SK-N-SH (cell line): Measurements from ENCODE around the gene COL4A5.

Experiments
- CHD2 ChIP-seq: fragments of 150-350 bp; IDR thresholded peaks from 2 replicates; pipeline ENCODE4 v1.6.1; 2018; ENCODE audit warnings: low read length; ENCODE audit not compliant: partially characterized antibody
- EZH2phosphoT487 ChIP-seq: fragments of 200-600 bp; sonication (generic); IDR thresholded peaks from 2 replicates; pipeline ENCODE4 v1.6.1; 2017; ENCODE audit warnings: low read depth, mixed run types, mild to moderate bottlenecking, antibody characterized with exemption, moderate library complexity, borderline replicate concordance
- JUND ChIP-seq: IDR thresholded peaks from 2 replicates; pipeline ENCODE4 v1.4.0; 2012
- POLR2AphosphoS5 ChIP-seq: IDR thresholded peaks from 2 replicates; pipeline ENCODE4 v1.6.1; 2012; ENCODE audit warnings: low read depth, low read length
- TF ChIP-seq, protein P1 (sequence below): IDR thresholded peaks from 2 replicates; pipeline ENCODE4 v1.4.0; 2012; ENCODE audit warnings: low read depth

DNA sequence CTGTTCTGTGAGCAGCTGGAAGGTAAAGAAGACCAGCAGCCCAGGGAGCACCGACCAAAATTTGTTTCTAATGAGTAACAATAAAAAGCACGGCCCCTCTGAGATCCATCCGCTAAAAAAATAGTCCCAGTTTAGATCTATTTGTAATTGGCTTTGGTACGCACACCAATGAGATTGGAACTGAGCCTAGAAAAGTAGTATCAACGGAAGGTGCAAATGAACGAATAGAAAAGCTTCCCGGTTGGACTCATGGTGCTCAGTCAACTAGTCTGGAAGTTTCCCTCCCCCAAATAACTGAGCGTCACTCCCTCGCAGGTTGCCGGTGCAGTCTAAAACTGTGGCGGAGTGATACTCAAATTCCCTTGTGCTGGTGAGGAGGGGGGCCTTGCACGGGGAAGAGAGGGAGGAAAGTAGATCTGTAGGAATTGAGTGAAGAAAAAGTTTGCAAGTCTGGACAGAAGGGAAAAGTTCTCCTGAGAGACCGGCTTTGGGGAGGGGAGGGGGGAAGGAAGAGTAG is at the start of gene COL4A5:
- no peak for TF ChIP-seq CHD2
- no peak for TF ChIP-seq JUND
- no peak for TF ChIP-seq EZH2phosphoT487
- TF ChIP-seq, protein P1, sequence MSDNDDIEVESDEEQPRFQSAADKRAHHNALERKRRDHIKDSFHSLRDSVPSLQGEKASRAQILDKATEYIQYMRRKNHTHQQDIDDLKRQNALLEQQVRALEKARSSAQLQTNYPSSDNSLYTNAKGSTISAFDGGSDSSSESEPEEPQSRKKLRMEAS, result no peak
- TF ChIP-seq POLR2AphosphoS5, result no peak
